ENCODE data around the gene TRIM7. TPM values are rescaled to one million over a fixed set of nuclear protein-coding genes. Genes with fewer than 3 reads are reported as not detected.

TRIM7 gene
- total RNA-seq, 2 donors from 2014 or later, result not detected

DNA sequence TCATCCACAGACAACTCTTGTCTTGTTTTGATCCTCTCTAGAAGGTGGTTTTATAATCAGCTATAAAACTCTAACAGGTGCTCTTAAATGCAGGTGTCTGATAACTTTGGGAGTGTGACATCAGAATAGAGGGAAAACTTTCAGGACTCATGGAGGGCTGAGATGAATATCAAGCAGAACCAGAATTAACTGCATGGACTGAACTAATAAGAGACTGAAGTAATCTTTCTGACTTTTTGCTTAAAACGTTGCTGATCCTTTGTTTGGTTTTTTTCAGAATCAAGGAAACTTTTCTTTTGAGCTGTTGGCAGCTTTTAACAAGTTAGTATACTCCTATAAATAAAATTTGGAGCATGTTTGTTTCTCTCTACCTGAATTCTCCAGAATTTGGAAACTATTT is 59.9 kb downstream of the TRIM7 start:
- Histone ChIP-seq H3K27me3 (ENCODE audit: control insufficient read depth, insufficient read depth, low read length, poor library complexity, severe bottlenecking) (no peaks in the 10 kb centered on the region), H3K4me3 (ENCODE audit: low read length) (no peak overlapping the region), H3K36me3 (ENCODE audit: control insufficient read depth, insufficient read depth, low read length) (no peaks in the 10 kb centered on the region), H3K9ac (ENCODE audit: extremely low read depth, low read length, poor library complexity, severe bottlenecking) (no peak overlapping the region), H3K9me3 (ENCODE audit: control insufficient read depth, low read length) (peaks cover 35% of the 10 kb centered on the region), H3K4me1 (ENCODE audit: control insufficient read depth, insufficient read depth, low read length) (no peaks in the 10 kb centered on the region), H3K27ac (ENCODE audit: low read depth, low read length) (no peak overlapping the region)
- H3K4me3 Mint-ChIP-seq, result no peak overlapping the region
- peaks cover 46% of the 10 kb centered on the region for H3K27me3 Mint-ChIP-seq (ENCODE audit: insufficient read depth)
- TF ChIP-seq, protein P1, sequence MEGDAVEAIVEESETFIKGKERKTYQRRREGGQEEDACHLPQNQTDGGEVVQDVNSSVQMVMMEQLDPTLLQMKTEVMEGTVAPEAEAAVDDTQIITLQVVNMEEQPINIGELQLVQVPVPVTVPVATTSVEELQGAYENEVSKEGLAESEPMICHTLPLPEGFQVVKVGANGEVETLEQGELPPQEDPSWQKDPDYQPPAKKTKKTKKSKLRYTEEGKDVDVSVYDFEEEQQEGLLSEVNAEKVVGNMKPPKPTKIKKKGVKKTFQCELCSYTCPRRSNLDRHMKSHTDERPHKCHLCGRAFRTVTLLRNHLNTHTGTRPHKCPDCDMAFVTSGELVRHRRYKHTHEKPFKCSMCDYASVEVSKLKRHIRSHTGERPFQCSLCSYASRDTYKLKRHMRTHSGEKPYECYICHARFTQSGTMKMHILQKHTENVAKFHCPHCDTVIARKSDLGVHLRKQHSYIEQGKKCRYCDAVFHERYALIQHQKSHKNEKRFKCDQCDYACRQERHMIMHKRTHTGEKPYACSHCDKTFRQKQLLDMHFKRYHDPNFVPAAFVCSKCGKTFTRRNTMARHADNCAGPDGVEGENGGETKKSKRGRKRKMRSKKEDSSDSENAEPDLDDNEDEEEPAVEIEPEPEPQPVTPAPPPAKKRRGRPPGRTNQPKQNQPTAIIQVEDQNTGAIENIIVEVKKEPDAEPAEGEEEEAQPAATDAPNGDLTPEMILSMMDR (conservative IDR thresholded peaks at IDR 0.05), result no peak
- 36 to 71% methylated on average over 1 of the region's 1 CpG for WGBS, 2 experiments (ENCODE audit: insufficient coverage in 1 of 2, insufficient read length in 1 of 2)
- no peaks in the 10 kb centered on the region for H3K36me3 Mint-ChIP-seq (ENCODE audit: low read depth)
- no peak for DNase-seq
- peaks cover 17% of the 10 kb centered on the region for H3K9me3 Mint-ChIP-seq
- no peak overlapping the region for H3K27ac Mint-ChIP-seq
- H3K4me1 Mint-ChIP-seq, result peaks cover 7% of the 10 kb centered on the region

Small RNA genes lying within 50 kb of the gene (microRNA-seq; reads per million reads assigned to microRNA genes)
- not detected for gene MIR4638 (ENCODE audit: borderline microRNAs expressed)

Other genes with a start within 250 kb of the TRIM7 start
- not detected for gene BTNL3, start 216.3 kb downstream of the TRIM7 start, total RNA-seq
- gene BTNL9, start 164.9 kb downstream of the TRIM7 start, total RNA-seq, result not detected
- gene OR2V1, start 74.0 kb downstream of the TRIM7 start, total RNA-seq, result not detected
- gene OR2V2, start 57.6 kb downstream of the TRIM7 start, total RNA-seq, result not detected
- 10 to 100 TPM; 37.5 to 41.7 TPM for gene TRIM41, start 18.1 kb upstream of the TRIM7 start, total RNA-seq
- gene RACK1, start 38.7 kb upstream of the TRIM7 start, total RNA-seq, result 1,000 to 10,000 TPM; 1,942 to 1,975 TPM
- gene TRIM52, start 55.9 kb upstream of the TRIM7 start, total RNA-seq, result 1 to 10 TPM; 5.3 to 5.9 TPM
- not detected for gene OR4F3, start 162.1 kb upstream of the TRIM7 start, total RNA-seq